Activated naive CD8-positive, alpha-beta T cell treated with anti-CD3 and anti-CD28 coated beads, Interleukin-2, amount 50 U/mL, for 16 hours (primary cell): ENCODE data around the gene HSPA5.
"Not testable (repeated sequence)": the region's sequence is repeated elsewhere in the genome, so short reads cannot be mapped to it uniquely, and the experiment has no call there.

ENCODE experiments used
- DNase-seq: peaks from one replicate; pipeline ENCODE4 v3.0.0-alpha.2; 2020; ENCODE audit warnings: low read depth, low spot score

HSPA5 gene

DNA sequence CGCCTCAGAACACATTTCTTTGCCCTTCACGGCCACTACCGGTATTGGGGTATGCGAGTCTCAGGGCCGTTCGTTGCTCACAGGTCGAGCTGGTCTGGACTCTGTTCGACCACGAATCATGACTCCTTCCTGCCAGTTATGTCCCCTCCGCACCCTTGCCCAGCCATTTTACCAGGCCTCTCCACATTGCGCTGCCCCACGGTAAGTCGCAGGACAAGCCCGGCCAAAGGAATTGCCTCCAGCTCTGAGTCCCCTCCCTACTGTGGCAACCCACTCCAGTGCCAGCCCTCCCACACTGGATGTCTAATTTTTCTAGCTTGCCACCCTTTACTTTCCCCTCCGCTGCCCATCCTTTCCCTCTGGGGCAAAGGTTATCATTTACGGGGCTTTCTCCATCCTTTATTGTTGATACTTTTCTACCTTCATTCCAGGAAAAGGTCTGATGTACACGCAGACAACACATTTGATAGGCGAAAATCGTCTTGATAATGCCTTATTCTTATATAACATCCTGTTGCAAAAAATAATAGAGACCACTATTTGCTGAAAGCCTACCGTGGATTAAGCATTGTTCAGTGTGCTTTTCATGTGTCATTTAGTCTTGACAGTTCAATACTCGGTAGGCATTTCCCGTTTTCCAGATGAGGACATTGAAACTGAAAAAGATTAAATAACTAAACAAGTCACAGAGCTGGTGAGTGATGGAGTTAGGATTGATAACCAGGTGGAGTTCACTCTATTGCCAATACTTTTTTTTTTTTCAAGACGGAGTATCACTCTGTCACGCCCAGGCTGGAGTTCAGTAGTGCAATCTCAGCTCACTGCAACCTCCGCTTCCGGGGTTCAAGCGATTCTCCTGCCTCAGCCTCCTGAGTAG lies 958 bp upstream of the HSPA5 start:
- no peak for DNase-seq

DNA sequence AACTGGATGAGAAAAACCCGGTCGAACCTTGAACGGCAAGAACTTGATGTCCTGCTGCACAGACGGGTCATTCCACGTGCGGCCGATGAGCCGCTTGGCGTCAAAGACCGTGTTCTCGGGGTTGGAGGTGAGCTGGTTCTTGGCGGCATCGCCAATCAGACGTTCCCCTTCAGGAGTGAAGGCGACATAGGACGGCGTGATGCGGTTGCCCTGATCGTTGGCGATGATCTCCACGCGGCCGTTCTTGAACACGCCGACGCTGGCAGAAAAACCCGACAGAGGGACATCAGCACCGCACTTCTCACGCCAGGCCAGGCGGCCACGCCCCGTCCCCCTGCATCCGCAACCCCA lies 519 bp downstream of the HSPA5 start:
- DNase-seq = peak; percentile 7

DNA sequence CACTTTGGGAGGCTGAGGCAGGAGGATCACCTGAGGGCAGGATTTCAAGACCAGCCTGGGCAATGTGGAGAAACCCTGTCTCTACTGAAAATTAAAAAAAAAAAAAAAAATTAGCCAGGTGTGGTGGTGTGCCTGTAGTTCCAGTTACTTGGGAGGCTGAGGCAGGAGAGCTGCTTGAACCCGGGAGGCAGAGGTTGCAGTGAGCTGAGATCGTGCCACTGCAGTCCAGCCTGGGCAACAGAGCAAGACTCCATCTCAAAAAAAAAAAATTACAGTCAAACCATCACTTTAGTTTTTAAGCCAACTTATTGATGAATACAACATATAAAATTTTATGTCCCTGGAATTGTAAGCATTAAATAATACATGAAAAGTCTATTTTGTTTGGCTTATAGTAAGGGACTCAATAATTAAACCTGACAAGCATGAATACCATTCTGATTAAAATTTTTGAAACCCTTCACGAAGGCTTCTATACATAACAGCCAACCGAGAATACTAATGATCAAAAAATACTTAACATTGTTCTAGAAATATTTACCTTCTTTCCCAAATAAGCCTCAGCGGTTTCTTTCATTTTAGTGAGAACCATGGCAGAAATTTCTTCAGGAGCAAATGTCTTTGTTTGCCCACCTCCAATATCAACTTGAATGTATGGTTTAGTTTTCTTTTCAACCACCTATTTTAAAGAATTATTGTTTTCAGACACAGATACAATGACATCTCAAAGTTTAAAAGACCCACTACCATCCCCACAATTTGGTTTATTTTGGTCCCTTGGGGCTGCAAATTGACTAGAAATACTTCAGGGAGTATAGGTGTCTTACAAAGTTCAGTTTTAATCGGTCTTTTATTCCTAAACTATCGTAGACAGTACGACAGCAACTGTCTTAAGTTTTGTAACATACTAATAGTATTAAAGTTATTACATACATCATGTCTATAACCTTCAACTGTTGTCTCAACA lies 1.2 kb downstream of the HSPA5 start:
- DNase-seq = no peak

DNA sequence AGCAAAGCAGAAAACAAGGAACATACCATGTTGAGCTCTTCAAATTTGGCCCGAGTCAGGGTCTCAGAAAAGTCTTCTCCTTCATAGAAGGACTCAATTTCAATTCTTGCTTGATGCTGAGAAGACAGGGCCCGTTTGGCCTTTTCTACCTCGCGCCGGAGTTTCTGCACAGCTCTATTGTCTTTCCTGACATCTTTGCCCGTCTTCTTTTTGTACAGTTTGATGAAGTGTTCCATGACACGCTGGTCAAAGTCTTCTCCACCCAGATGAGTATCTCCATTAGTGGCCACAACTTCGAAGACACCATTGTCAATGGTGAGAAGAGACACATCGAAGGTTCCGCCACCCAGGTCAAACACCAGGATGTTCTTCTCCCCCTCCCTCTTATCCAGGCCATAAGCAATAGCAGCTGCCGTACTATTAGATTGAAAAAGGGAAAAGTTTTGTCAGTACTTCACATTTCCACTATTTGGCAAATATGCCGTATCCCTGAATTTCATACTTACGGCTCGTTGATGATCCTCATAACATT lies 2.2 kb downstream of the HSPA5 start:
- no peak for DNase-seq

DNA sequence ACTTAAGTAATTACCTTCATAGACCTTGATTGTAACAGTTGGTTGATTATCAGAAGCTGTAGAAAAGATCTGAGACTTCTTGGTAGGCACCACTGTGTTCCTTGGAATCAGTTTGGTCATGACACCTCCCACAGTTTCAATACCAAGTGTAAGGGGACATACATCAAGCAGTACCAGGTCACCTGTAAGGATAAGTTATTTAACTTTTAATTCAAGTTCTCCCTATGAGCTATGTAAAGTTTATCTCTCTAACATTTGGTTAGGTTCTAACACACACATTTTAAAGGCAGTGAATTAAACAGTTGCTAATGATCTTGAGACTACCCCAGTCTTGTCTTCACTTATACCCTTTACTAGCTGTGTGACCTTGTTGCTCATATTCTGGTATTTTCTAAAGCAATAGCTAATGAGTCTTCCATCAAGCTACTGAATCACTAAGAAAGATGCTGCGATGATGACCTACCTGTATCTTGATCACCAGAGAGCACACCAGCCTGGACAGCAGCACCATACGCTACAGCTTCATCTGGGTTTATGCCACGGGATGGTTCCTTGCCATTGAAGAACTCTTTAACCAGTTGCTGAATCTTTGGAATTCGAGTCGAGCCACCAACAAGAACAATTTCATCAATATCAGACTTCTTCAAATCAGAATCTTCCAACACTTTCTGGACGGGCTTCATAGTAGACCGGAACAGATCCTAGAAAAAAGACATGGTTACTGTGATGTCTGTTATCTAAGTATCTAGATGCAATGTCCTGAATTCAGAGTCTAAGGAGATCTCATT lies 2.8 kb downstream of the HSPA5 start:
- no peak for DNase-seq

DNA sequence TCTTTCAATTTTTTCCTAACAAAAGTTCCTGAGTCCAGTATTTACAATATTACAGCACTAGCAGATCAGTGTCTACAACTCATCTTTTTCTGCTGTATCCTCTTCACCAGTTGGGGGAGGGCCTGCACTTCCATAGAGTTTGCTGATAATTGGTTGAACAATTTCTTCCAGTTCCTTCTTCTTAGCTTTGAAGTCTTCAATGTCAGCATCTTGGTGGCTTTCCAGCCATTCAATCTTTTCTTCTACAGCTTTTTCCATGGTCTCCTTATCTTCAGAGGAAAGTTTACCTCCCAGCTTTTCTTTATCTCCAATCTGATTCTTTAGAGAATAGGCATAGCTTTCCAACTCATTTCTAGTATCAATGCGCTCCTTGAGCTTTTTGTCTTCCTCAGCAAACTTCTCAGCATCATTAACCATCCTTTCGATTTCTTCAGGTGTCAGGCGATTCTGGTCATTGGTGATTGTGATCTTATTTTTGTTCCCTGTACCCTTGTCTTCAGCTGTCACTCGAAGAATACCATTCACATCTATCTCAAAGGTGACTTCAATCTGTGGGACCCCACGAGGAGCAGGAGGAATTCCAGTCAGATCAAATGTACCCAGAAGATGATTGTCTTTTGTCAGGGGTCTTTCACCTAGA lies 4.5 kb downstream of the HSPA5 start:
- not testable (repeated sequence) for DNase-seq

DNA sequence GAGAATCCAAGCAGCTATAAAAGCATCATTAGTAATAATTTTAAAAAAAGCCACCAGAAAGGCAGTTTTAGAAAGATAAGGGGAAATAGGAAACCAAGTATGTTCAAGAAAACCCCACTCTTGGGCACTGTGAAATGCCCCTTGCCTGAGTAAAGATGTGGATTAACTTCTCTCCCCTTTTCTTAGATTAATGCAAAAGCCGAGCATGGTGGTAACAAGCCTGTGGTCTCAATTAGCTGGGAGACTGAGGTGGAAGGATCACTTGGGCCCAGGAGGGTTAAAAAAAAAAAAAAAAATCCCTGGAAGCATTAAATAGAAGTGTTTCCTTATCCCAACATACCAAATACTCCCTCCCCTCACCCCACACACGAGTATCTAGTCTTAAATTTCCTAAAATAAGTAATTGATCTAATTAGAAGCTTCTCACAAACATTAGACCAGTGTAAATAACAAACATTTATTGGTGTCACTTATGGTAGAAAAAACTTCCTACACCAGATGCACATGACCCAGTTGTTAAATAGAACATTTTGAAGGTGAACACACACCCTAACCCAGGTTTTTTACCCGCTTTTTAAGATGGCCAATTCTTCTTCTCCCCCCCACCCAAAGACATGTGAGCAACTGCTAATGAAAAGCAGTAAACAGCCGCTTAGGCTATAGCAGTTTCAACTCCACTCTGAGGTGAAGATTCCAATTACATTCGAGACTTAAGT lies 5.2 kb downstream of the HSPA5 start:
- no peak for DNase-seq

DNA sequence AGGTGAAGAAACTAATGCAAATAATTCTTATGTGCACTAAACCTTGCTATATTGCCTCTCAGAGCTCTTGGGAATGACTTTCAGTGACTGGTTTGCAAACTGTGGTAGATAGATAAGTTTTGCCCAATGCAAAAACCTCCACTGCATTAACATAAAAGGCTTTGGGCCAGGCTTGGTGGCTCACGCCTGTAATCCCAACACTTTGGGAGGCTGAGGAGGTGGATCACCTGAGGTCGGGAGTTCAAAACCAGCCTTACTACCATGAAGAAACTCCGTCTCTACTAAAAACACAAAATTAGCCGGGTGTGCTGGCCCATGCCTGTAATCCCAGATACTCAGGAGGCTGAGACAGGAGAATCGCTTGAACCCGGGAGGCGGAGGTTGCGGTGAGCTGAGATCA lies 7.0 kb downstream of the HSPA5 start:
- DNase-seq = not testable (repeated sequence)

DNA sequence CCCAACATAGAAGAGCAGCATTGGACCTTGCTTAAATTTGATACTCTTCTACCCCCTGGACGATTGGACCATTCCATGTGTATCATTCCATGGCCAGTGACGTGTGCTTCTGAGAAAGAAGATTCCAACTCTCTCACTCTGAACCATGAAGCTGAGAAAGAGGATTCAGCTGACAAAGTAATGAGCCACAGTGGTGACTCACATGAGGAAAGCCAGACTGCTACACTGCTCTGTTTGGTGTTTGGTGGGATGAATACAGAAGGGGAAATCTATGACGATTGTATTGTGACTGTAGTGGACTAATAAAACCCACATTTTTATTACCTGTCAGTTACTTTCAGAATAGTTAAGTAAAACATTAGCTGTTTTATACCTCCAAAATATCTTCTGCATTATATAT lies 7.5 kb downstream of the HSPA5 start:
- no peak for DNase-seq

DNA sequence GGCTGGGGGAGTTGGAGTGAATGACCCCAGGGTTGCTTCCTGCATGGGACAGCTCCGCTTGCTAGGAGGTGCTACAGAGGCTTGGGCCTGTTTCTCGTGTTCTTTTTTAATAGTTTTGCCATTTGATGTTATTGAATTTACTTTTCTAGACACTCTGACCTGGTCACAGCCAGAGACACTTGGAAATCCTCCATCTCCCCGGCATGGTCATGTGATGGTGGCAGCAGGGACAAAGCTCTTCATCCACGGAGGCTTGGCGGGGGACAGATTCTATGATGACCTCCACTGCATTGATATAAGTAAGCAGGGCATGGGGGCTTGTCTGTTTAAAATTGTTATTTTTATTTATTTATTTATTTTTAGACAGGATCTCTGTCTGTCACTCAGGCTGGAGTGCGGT lies 13.4 kb downstream of the HSPA5 start:
- DNase-seq = no peak

DNA sequence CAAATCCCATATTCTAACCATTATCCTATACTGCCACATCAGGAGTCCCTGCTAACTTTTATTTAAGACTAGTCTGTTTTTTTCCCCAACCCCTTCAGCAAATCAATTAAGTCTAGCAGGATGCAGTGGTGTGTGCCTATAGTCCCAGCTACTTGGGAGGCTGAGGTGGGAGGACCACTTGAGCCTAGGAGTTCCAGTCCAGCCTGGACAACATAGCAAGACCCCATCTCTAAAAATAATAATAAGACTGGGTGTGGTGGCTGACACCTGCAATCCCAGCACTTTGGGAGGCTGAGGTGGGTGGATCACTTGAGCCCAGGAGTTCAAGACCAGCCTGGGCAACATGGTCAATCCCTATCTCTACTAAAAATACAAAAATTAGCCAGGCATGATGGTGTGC lies 16.3 kb downstream of the HSPA5 start:
- DNase-seq = not testable (repeated sequence)

DNA sequence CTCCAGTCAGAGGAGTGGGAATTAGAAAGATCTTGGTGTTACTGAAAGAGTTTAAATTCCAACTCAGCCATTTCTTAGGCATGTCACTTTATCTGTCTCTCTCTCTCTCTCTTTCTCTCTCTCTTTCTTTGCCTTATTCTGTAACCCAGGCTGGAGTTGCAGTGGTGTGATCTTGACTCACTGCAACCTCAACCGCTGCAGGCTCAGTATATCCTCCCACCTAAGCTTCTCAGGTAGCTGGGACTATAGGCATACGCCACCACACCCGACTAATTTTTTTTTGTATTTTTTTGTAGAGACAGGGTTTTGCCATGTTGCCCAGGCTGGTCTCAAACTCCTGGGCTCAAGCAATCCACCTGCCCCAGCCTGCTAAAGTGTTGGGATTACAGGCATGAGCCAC lies 22.5 kb downstream of the HSPA5 start:
- DNase-seq = no peak

DNA sequence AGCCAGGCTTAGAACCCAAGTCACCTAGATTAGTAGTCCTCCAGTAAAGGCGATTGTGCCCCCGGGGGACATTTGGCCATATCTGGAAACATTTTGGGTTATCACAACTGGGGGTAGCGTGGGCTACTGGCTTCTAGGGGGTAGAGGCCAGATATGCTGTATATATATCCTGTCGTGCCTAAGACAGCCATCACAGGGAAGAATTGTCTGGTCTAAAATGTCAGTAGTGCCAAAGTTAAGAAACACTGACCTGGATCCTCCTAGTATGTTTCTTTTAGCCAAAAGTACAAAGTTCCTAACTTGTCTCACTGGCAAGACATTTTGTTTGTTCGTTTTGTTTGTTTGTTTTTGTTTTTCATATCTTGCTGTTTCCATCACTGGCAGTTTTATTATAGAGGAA lies 27.0 kb downstream of the HSPA5 start:
- no peak for DNase-seq

DNA sequence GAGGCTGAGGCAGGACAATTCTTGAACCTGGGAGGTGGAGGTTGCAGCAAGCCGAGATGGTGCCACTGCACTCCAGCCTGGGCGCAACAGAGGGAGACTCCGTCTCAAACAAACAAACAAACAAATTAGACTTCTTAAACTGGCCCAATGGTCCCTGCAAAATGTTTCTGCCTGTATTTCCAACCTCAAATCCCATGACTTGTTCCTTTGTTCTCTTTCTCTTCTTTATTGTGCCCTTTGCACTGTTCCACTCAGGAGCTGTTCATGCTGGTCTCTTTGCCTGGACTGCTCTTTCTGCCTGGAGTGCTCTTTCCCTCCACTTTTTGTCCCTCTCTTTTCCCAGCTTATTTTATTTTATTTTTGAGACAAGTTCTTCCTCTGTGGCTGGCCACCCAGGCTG lies 36.7 kb downstream of the HSPA5 start:
- DNase-seq = no peak

DNA sequence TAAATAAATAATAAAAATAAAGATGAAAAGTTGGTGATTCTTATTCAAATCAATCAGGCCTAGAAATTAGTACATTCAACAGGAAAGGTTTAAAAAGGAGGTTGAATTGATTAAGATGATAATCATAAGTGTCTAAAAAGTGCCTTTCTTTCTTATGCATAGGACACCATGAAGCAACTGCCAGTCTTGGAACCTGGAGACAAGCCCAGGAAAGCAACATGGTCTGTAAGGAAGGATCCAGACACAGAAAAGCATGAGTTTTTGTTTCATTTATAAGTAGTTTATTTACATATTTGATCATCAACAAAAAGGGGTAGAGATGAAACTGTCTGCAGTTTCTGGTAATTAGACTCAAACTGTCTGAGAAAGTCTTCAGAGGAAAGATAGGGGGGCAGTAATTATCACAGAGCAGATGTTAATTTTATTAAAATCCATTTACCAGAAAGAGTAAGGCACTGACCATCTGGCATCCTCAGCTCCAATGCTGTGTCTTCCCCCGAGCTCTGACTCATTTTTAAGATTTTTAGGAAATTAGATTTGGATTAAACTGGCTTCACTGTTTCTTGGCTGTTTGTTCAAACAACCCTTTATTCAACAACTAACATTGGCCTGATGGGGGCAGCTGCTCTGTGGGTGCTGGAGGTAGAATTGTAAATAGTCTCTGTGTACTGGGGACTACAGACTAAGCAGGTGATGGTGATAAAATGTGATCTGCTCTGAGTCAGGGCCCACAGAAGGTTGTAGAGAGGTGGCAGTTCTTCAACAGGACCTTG lies 38.1 kb downstream of the HSPA5 start:
- DNase-seq = no peak

DNA sequence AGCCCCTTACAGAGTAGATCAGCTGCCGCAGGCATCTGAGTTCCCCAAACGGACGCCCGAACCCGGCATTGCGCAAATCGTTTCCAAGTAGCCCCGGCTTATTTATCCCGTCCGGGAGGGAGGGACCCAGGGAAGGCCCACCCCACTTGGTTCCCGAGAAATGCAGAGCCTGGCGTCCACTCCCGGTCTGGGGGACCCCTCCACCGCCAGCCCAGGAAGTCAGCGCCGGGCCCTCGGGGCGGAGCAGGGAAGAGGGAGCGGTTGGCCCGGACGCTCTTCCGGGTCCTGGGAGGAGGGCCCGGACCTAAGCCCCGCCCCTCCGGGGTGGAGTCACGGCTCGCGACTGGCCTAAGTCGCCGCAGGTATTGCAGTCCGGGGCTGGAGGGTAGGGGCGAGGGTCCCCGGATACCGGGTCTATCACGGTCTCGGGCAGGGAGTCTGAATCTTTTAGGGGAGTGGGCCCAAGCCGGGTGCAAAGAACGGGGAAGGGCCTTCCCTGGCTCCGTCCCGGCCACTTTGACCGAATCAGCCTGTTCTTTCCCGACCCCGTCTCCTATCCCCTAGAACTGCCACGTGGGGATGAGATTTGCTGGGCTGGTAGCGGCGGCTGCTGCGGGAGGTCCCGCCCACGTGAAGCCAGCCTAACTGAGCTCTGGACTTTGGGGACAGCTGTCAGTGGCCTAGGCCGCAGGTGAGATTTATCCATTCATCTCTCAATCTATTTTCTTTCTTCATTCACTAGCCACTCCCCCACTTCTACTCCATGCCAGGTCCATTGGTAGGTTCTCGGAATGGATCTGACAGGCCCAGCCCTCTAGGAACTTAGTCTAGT lies 40.7 kb downstream of the HSPA5 start, which contains the start of gene RABEPK:
RABEPK (plus strand) TSS at position 327 of the 832 bp plus-strand sequence. CDS start 2,472 bp downstream, outside the sequence.
- peak; percentile 81 for DNase-seq

DNA sequence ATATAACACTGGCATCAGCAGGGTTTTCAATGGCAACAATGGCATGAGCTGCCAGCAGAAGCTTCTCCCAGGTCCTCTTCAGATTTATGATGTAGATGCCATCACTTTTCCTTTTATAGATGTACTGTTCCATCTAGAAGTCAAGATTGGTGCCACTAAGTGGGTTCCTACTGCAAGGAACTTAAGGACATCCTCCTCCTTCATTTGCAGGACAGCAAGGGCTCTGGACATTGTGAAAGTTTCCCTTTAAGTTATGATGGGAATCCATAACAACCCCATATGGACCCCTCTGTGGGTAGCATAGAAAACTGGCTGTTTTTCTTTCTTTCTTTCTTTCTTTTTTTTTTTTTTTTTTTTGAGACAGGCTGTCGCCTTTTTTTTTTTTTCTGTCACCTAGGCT lies 45.6 kb downstream of the HSPA5 start:
- DNase-seq = not testable (repeated sequence)

DNA sequence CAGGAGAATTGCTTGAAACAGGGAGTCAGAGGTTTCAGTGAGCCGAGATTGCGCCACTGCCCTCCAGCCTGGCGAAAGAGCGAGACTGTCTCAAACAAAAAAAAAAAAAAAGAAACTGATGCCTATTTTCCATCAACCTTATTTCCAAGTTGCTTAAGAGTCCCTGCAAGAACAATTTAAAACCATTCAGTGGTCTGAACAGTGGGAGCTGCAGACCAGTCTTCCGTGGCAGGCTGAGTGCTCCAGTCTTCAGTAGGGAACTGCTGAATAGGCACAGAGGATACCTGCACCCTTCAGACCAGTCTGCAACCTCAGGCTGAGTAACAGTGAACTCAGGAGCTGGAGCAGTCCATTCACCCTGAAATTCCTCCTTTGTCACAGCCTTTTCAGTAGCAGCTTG lies 46.7 kb downstream of the HSPA5 start:
- not testable (repeated sequence) for DNase-seq
